ENCODE measurements around the gene SUSD5.

DNA sequence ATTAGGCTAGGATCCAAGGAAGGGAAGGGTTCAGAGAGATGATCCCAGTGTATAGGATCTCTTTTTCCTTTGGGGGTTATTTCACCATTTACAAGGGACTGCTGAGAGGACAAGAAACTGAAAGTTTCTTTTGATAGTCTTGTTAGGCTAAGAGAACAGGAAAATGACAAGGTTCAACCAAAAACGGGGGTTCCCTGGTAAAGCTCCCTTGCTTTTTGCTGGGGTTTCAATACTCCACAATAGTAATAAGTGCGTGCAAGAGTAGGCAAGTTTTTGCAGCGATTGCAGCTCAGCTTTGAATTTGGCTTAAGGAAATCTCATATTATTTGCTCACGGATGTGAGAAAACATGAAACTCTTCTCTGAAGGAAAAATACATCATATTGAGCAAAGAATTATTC lies 18.8 kb upstream of the SUSD5 start:
- TF ChIP-seq CTCF (IDR thresholded peaks at IDR 0.05) (no peak), SIN3A (IDR thresholded peaks at IDR 0.05; ENCODE audit: borderline replicate concordance, insufficient read depth, low read depth, low read length) (no peak), POLR2AphosphoS5 (IDR thresholded peaks at IDR 0.05; ENCODE audit: low read depth, low read length) (no peak), TCF7L2 (IDR thresholded peaks at IDR 0.05; ENCODE audit: low read depth, low read length) (no peak)
- TF ChIP-seq, protein P1, sequence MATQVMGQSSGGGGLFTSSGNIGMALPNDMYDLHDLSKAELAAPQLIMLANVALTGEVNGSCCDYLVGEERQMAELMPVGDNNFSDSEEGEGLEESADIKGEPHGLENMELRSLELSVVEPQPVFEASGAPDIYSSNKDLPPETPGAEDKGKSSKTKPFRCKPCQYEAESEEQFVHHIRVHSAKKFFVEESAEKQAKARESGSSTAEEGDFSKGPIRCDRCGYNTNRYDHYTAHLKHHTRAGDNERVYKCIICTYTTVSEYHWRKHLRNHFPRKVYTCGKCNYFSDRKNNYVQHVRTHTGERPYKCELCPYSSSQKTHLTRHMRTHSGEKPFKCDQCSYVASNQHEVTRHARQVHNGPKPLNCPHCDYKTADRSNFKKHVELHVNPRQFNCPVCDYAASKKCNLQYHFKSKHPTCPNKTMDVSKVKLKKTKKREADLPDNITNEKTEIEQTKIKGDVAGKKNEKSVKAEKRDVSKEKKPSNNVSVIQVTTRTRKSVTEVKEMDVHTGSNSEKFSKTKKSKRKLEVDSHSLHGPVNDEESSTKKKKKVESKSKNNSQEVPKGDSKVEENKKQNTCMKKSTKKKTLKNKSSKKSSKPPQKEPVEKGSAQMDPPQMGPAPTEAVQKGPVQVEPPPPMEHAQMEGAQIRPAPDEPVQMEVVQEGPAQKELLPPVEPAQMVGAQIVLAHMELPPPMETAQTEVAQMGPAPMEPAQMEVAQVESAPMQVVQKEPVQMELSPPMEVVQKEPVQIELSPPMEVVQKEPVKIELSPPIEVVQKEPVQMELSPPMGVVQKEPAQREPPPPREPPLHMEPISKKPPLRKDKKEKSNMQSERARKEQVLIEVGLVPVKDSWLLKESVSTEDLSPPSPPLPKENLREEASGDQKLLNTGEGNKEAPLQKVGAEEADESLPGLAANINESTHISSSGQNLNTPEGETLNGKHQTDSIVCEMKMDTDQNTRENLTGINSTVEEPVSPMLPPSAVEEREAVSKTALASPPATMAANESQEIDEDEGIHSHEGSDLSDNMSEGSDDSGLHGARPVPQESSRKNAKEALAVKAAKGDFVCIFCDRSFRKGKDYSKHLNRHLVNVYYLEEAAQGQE (IDR thresholded peaks at IDR 0.05; ENCODE audit: insufficient read depth in 1 of 2, low read depth in 2 of 2, low read length in 1 of 2): no peak
